ENCODE results near the gene LHFPL5.

GRCh38 chr6:35852994-35853393 is 47.8 kb downstream of the LHFPL5 start:
- TF ChIP-seq CTCF (conservative IDR thresholded peaks at IDR 0.05 in 1 of 2, IDR thresholded peaks at IDR 0.05 in 1 of 2; ENCODE audit: extremely low read depth in 1 of 2, insufficient read depth in 1 of 2, low read depth in 1 of 2, low read length in 2 of 2): no peak
- TF ChIP-seq EZH2 (IDR thresholded peaks at IDR 0.05; ENCODE audit: borderline replicate concordance, low read length): no peak

Measured in mammary epithelial cell (primary cell).